HEK293T (cell line): ENCODE data around the gene PHACTR3.

ENCODE experiments used
- ARNT ChIP-seq: fragments of 450-650 bp; IDR thresholded peaks from 2 replicates; pipeline ENCODE4 v1.6.1; 2017; ENCODE audit warnings: mild to moderate bottlenecking
- BHLHE40 ChIP-seq: fragments of 450-650 bp; IDR thresholded peaks from 2 replicates; pipeline ENCODE4 v1.6.1; 2016; ENCODE audit warnings: mild to moderate bottlenecking, moderate library complexity, borderline replicate concordance
- CTBP1 ChIP-seq: fragments of 450-650 bp; IDR thresholded peaks from 2 replicates; pipeline ENCODE4 v1.6.1; 2016; ENCODE audit warnings: borderline replicate concordance
- ELF4 ChIP-seq: fragments of 450-650 bp; IDR thresholded peaks from 2 replicates; pipeline ENCODE4 v1.6.1; 2017; ENCODE audit warnings: antibody characterized with exemption
- FOXK2 ChIP-seq: fragments of 450-650 bp; IDR thresholded peaks from 2 replicates; pipeline ENCODE4 v1.6.1; 2016; ENCODE audit warnings: mild to moderate bottlenecking
- FOXM1 ChIP-seq: fragments of 450-650 bp; IDR thresholded peaks from 2 replicates; pipeline ENCODE4 v1.6.1; 2017; ENCODE audit warnings: mild to moderate bottlenecking, borderline replicate concordance
- HDGF ChIP-seq: fragments of 450-650 bp; IDR thresholded peaks from 2 replicates; pipeline ENCODE4 v1.6.1; 2017; ENCODE audit warnings: antibody characterized with exemption, borderline replicate concordance
- LEF1 ChIP-seq: fragments of 450-650 bp; IDR thresholded peaks from 2 replicates; pipeline ENCODE4 v1.6.1; 2017; ENCODE audit warnings: mild to moderate bottlenecking, borderline replicate concordance
- NFRKB ChIP-seq: fragments of 450-650 bp; IDR thresholded peaks from 2 replicates; pipeline ENCODE4 v1.6.1; 2016; ENCODE audit warnings: mild to moderate bottlenecking, moderate library complexity
- SP1 ChIP-seq: fragments of 450-650 bp; IDR thresholded peaks from 2 replicates; pipeline ENCODE4 v1.6.1; 2017
- SUZ12 ChIP-seq: fragments of 450-650 bp; IDR thresholded peaks from 2 replicates; pipeline ENCODE4 v1.6.1; 2016; ENCODE audit warnings: mild to moderate bottlenecking
- TARDBP ChIP-seq: fragments of 450-650 bp; IDR thresholded peaks from 2 replicates; pipeline ENCODE4 v1.6.1; 2016
- ZNF384 ChIP-seq: fragments of 450-650 bp; IDR thresholded peaks from 2 replicates; pipeline ENCODE4 v1.6.1; 2016

DNA sequence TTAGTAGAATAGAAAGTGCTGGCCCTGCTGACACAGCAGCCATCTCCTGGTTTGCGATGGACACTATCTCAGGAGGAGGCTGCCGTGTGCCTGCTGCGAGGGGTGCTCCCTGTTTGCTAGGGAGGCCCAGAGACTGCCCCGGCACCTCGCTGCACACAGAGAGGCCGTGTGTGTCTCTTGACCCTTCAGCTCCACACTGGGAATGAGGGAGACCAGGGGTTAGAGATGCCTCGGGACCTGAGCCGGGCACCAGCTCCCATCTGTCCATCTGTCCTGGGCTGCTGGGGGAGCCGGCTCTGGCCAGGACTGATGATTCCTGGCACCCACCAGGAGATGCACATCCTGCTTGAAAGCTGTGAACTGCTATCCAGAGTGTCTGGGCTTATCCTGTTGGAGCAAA, 18.2 kb downstream of the PHACTR3 start:
- TF ChIP-seq HDGF (no peak), ZNF384 (no peak), FOXM1 (no peak), BHLHE40 (no peak), FOXK2 (no peak), ARNT (no peak), SUZ12 (no peak), CTBP1 (no peak), NFRKB (no peak), LEF1 (no peak), TARDBP (no peak), ELF4 (no peak), SP1 (no peak)
